Measurements from ENCODE around the gene YIF1B.

The YIF1B gene

DNA sequence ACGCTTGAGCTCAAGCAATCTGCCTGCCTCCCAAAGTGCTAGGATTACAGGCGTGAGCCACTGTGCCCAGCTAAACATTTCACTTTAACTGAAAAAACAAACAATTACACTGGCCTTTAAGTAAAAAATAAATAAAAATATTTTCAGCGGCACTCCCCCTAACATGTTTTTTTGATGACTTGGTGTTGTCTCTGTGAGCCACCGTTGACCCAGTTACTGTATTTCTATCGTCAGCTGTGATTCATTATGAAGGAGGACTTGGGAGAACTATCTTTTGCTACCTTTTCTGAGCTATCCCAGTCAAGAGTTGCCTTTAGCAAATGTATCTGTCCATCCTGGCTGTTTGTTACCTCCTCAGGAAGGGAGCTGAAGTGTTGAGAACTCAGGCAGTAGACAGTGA lies 30.2 kb downstream of the YIF1B start:
- Histone ChIP-seq H3K27me3 (ENCODE audit: insufficient read depth, low read depth) (no peaks in the 10 kb centered on the region; the same call in 1 of the 2 replicates), H4K20me1 (ENCODE audit: insufficient read depth) (no peaks in the 10 kb centered on the region), H2AFZ (ENCODE audit: low read depth) (no peak overlapping the region), H3K4me2 (no peak overlapping the region), H3K4me3 (IDR thresholded peaks at IDR 0.05; ENCODE audit: insufficient read depth, low read depth, low read length) (no peak overlapping the region), H3K79me2 (ENCODE audit: insufficient read depth, low read depth) (no peaks in the 10 kb centered on the region), H3K4me1 (ENCODE audit: low read depth, poor library complexity, severe bottlenecking) (no peaks in the 10 kb centered on the region), H3K27ac (no peak overlapping the region), H3K9ac (no peak overlapping the region), H3K36me3 (ENCODE audit: insufficient read depth) (no peaks in the 10 kb centered on the region)
- TF ChIP-seq, protein P1, sequence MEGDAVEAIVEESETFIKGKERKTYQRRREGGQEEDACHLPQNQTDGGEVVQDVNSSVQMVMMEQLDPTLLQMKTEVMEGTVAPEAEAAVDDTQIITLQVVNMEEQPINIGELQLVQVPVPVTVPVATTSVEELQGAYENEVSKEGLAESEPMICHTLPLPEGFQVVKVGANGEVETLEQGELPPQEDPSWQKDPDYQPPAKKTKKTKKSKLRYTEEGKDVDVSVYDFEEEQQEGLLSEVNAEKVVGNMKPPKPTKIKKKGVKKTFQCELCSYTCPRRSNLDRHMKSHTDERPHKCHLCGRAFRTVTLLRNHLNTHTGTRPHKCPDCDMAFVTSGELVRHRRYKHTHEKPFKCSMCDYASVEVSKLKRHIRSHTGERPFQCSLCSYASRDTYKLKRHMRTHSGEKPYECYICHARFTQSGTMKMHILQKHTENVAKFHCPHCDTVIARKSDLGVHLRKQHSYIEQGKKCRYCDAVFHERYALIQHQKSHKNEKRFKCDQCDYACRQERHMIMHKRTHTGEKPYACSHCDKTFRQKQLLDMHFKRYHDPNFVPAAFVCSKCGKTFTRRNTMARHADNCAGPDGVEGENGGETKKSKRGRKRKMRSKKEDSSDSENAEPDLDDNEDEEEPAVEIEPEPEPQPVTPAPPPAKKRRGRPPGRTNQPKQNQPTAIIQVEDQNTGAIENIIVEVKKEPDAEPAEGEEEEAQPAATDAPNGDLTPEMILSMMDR (conservative IDR thresholded peaks at IDR 0.05; ENCODE audit: low read depth, low read length) = no peak

DNA sequence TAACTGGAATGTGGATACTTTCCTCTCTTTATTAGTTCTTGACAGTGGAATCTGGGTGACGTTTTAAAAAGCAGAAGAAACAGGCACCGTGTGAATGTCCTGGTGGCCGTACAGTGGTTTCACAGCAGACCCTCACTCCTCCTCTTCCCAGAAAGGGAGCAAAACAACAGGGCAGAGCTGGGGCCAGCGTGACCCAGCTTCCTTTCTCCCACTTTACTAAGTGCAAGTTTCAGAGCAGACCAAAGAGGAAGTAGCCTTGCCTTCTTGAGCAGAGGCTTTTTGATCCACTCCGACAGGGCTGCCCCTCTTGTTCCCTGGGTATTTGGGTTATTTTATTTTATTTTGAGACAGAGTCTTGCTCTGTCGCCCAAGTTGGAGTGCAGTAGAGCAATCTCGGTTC lies 31.3 kb downstream of the YIF1B start:
- Histone ChIP-seq H3K4me2 (no peak overlapping the region), H3K36me3 (ENCODE audit: insufficient read depth) (no peaks in the 10 kb centered on the region), H4K20me1 (ENCODE audit: insufficient read depth) (no peaks in the 10 kb centered on the region), H3K4me3 (IDR thresholded peaks at IDR 0.05; ENCODE audit: insufficient read depth, low read depth, low read length) (no peak overlapping the region), H2AFZ (ENCODE audit: low read depth) (no peak overlapping the region), H3K9ac (no peak overlapping the region), H3K27ac (no peak overlapping the region), H3K4me1 (ENCODE audit: low read depth, poor library complexity, severe bottlenecking) (no peaks in the 10 kb centered on the region), H3K27me3 (ENCODE audit: insufficient read depth, low read depth) (no peaks in the 10 kb centered on the region), H3K79me2 (ENCODE audit: insufficient read depth, low read depth) (no peaks in the 10 kb centered on the region)
- TF ChIP-seq, protein P1 (conservative IDR thresholded peaks at IDR 0.05; ENCODE audit: low read depth, low read length) = no peak

DNA sequence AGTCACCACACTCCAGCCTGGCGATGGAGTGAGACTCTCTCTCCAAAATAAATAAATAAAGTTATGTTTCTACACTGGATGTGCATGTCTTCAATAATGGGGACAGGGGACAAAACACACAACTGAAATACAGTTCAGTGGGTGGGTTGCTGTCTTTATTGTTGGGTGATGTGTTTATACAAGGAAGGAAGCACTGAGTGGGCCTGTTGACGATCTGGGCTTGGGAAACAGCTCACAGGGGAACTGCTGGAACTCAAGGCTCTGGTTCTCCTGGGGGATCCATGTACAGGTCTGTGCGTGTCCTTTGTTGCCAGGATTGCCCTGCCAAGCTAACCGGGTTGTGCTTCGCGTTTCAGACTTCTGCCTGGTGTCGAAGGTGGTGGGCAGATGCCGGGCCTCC lies 32.5 kb downstream of the YIF1B start:
- H3K9ac ChIP-seq = no peak overlapping the region
- no peak overlapping the region for H3K27ac ChIP-seq
- no peak overlapping the region for H3K4me3 ChIP-seq (IDR thresholded peaks at IDR 0.05; ENCODE audit: insufficient read depth, low read depth, low read length)
- no peaks in the 10 kb centered on the region for H3K36me3 ChIP-seq (ENCODE audit: insufficient read depth)
- H3K4me1 ChIP-seq (ENCODE audit: low read depth, poor library complexity, severe bottlenecking) = no peaks in the 10 kb centered on the region
- H3K4me2 ChIP-seq = no peak overlapping the region
- no peaks in the 10 kb centered on the region for H3K27me3 ChIP-seq (ENCODE audit: insufficient read depth, low read depth)
- H3K79me2 ChIP-seq (ENCODE audit: insufficient read depth, low read depth) = no peaks in the 10 kb centered on the region
- TF ChIP-seq, protein P1 (conservative IDR thresholded peaks at IDR 0.05; ENCODE audit: low read depth, low read length) = no peak
- H2AFZ ChIP-seq (ENCODE audit: low read depth) = no peak overlapping the region
- H4K20me1 ChIP-seq (ENCODE audit: insufficient read depth) = no peaks in the 10 kb centered on the region

DNA sequence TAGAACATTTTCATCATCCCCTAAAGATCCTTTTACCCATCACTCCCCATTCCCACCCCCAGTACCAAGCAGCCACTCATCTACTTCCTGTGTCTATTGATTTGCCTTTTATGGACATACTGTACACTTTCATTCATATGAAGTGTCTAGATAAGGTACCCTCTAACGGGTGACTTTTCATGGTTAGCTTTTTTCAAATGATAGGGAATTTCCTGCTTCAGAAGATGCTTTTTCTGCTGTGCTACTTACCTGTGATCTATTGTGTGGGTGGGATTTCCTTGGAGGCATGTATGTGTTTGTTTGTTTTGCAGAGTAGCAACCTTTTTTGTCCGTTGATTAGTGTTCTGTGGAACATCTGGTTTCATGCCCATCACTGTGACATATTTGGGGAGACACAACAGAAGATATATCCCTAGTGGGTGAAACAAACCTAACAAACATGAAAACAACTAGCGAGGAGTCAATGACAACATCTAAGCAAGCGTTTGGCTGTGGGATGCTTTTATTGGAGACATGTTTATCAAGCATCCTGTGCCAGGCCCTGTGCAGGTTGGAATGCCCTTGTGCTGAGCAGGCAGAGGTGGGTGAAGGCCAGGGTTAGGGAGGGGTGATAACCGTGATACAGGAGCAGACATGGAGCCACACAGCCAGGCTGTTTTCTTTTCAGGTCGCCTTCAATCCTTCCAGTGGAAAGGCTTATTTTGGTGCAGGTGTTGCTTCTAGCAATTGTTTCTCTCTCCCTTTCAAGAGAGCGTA lies 33.8 kb downstream of the YIF1B start:
- Histone ChIP-seq H3K9ac (no peak overlapping the region), H4K20me1 (ENCODE audit: insufficient read depth) (no peaks in the 10 kb centered on the region), H3K79me2 (ENCODE audit: insufficient read depth, low read depth) (no peaks in the 10 kb centered on the region), H3K27me3 (ENCODE audit: insufficient read depth, low read depth) (no peaks in the 10 kb centered on the region), H2AFZ (ENCODE audit: low read depth) (no peak overlapping the region), H3K4me3 (IDR thresholded peaks at IDR 0.05; ENCODE audit: insufficient read depth, low read depth, low read length) (no peak overlapping the region), H3K36me3 (ENCODE audit: insufficient read depth) (no peaks in the 10 kb centered on the region), H3K27ac (no peak overlapping the region), H3K4me2 (no peak overlapping the region), H3K4me1 (ENCODE audit: low read depth, poor library complexity, severe bottlenecking) (no peaks in the 10 kb centered on the region)
- TF ChIP-seq, protein P1 (conservative IDR thresholded peaks at IDR 0.05; ENCODE audit: low read depth, low read length) = no peak
